Fibroblast of lung (primary cell): ENCODE results near the gene SPOCD1. TPM values are rescaled to one million over a fixed set of nuclear protein-coding genes. Genes with fewer than 3 reads are reported as not detected.

Experiments used
- DNase-seq, 2 donors: peaks; one replicate each; pipeline versions ENCODE4 v3.0.0 to v3.0.0-alpha.2; 2010; ENCODE audit warnings: low read depth in 2 of 2
- H2AFZ ChIP-seq: 2 replicates; pipeline ENCODE4 v1.5.1; 2012; ENCODE audit warnings: low read length, control low read depth, inconsistent platforms
- H3K27ac ChIP-seq: 2 replicates; pipeline ENCODE4 v1.5.1; 2011; ENCODE audit warnings: low read length, control low read depth; ENCODE audit not compliant: insufficient read depth
- H3K27me3 ChIP-seq: 2 replicates; pipeline ENCODE4 v1.5.1; 2011; ENCODE audit warnings: mild to moderate bottlenecking, low read length; ENCODE audit not compliant: control insufficient read depth, insufficient read depth
- H3K36me3 ChIP-seq: 2 replicates; pipeline ENCODE4 v1.5.1; 2011; ENCODE audit warnings: low read length; ENCODE audit not compliant: control insufficient read depth, insufficient read depth
- H3K4me1 ChIP-seq: 2 replicates; pipeline ENCODE4 v1.5.1; 2011; ENCODE audit warnings: low read length; ENCODE audit not compliant: control insufficient read depth, insufficient read depth; ENCODE audit errors: extremely low read depth
- H3K4me2 ChIP-seq: 2 replicates; pipeline ENCODE4 v1.5.1; 2011; ENCODE audit warnings: low read length, control low read depth; ENCODE audit not compliant: insufficient read depth; ENCODE audit errors: extremely low read depth
- H3K4me3 ChIP-seq, 4 experiments: fragments of 200-600 bp in 1 of 4; sonication (generic) in 1 of 4; replicated peaks in 1 of 4; 2 replicates each; pipeline ENCODE4 v1.5.1; 2011 to 2016; ENCODE audit warnings: low read length in 4 of 4, low read depth in 3 of 4, mild to moderate bottlenecking in 3 of 4, control low read depth in 2 of 4, inconsistent platforms in 1 of 4, mixed read lengths in 1 of 4; ENCODE audit not compliant: insufficient read depth in 1 of 4; ENCODE audit errors: control extremely low read depth in 1 of 4
- H3K79me2 ChIP-seq: 2 replicates; pipeline ENCODE4 v1.5.1; 2012; ENCODE audit warnings: mild to moderate bottlenecking, low read length, inconsistent platforms; ENCODE audit not compliant: control insufficient read depth, insufficient read depth
- H3K9ac ChIP-seq: 2 replicates; pipeline ENCODE4 v1.5.1; 2011; ENCODE audit warnings: mild to moderate bottlenecking, low read length, control low read depth; ENCODE audit not compliant: insufficient read depth
- H3K9me3 ChIP-seq: 2 replicates; pipeline ENCODE4 v1.5.1; 2012; ENCODE audit warnings: low read depth, low read length; ENCODE audit not compliant: control insufficient read depth, insufficient read depth
- H4K20me1 ChIP-seq: 2 replicates; pipeline ENCODE4 v1.5.1; 2011; ENCODE audit warnings: low read length; ENCODE audit not compliant: control insufficient read depth, insufficient read depth; ENCODE audit errors: extremely low read depth
- CTCF ChIP-seq, 2 donors: IDR thresholded peaks in 1 of 2; conservative IDR thresholded peaks in 1 of 2; 1 replicate in 1 of 2; 2 replicates in 1 of 2; pipeline ENCODE4 v1.5.1; 2011 to 2012; ENCODE audit warnings: low read length in 2 of 2, control low read depth in 1 of 2, inconsistent platforms in 1 of 2, low read depth in 1 of 2, mild to moderate bottlenecking in 1 of 2
- EZH2 ChIP-seq: IDR thresholded peaks from 2 replicates; pipeline ENCODE4 v1.5.1; 2012; ENCODE audit warnings: low read length, control low read depth, mild to moderate bottlenecking; ENCODE audit errors: missing control alignments
- polyA plus RNA-seq, 2 donors: library from polyadenylated mRNA; depleted of rRNA in 1 of 2; stranded (reverse) in 1 of 2; unstranded in 1 of 2; fragments of >200 nt; gene quantifications; 2 replicates each; pipeline ENCODE4 v1.2.1, GENCODE V29; 2011 to 2012; ENCODE audit warnings: missing spikeins in 1 of 2
- total RNA-seq: library from RNA; depleted of rRNA; stranded (reverse); fragments of >200 nt; gene quantifications from 2 replicates; pipeline ENCODE4 v1.2.1, GENCODE V29; 2014

The SPOCD1 gene
- total and polyA plus RNA-seq, 2 donors (not counting 1 experiment from before 2014, with no cell fraction given), result 47.2 to 55.4 TPM

- H3K27me3 ChIP-seq, result peaks cover 33% of the 10 kb centered on the region
- H3K27ac ChIP-seq, result no peak overlapping the region
- no peak overlapping the region for H2AFZ ChIP-seq
- no peaks in the 10 kb centered on the region for H3K36me3 ChIP-seq
- no peaks in the 10 kb centered on the region for H3K9me3 ChIP-seq
- TF ChIP-seq EZH2 (no peak), CTCF (conservative IDR thresholded peaks at IDR 0.05 in 1 of 2, IDR thresholded peaks at IDR 0.05 in 1 of 2; ENCODE audit: low read depth in 1 of 2, low read length in 2 of 2) (no peak)
- no peak for DNase-seq
- no peaks in the 10 kb centered on the region for H4K20me1 ChIP-seq
- no peaks in the 10 kb centered on the region for H3K79me2 ChIP-seq
- H3K4me2 ChIP-seq, result no peak overlapping the region
- H3K4me3 ChIP-seq, result no peak overlapping the region
- no peak overlapping the region for H3K9ac ChIP-seq
- peaks cover 4% of the 10 kb centered on the region for H3K4me1 ChIP-seq
Observed at GRCh38 chr1:31768407-31768907, 47.4 kb downstream of the SPOCD1 start.

GRCh38 chr1:31767225-31767624 lies 48.6 kb downstream of the SPOCD1 start:
- no peaks in the 10 kb centered on the region for H3K79me2 ChIP-seq
- no peak overlapping the region for H3K4me2 ChIP-seq
- no peak overlapping the region for H3K27ac ChIP-seq
- peaks cover 5% of the 10 kb centered on the region for H3K4me1 ChIP-seq
- H3K4me3 ChIP-seq, result no peak overlapping the region
- H2AFZ ChIP-seq, result no peak overlapping the region
- peaks cover 21% of the 10 kb centered on the region for H3K27me3 ChIP-seq
- H3K9ac ChIP-seq, result no peak overlapping the region
- no peak for DNase-seq
- no peaks in the 10 kb centered on the region for H3K9me3 ChIP-seq
- TF ChIP-seq EZH2, result no peak
- TF ChIP-seq CTCF (conservative IDR thresholded peaks at IDR 0.05 in 1 of 2, IDR thresholded peaks at IDR 0.05 in 1 of 2; ENCODE audit: low read depth in 1 of 2, low read length in 2 of 2), result no peak
- H4K20me1 ChIP-seq, result no peaks in the 10 kb centered on the region
- H3K36me3 ChIP-seq, result no peaks in the 10 kb centered on the region

GRCh38 chr1:31765516-31765915 lies 50.3 kb downstream of the SPOCD1 start:
- no peak for TF ChIP-seq CTCF (conservative IDR thresholded peaks at IDR 0.05 in 1 of 2, IDR thresholded peaks at IDR 0.05 in 1 of 2; ENCODE audit: low read depth in 1 of 2, low read length in 2 of 2)
- peak; percentile 53 for TF ChIP-seq EZH2
- Histone ChIP-seq H2AFZ (no peak overlapping the region), H3K9me3 (no peaks in the 10 kb centered on the region), H3K4me2 (no peak overlapping the region), H3K9ac (no peak overlapping the region), H4K20me1 (no peaks in the 10 kb centered on the region), H3K27me3 (peaks cover 5% of the 10 kb centered on the region), H3K79me2 (no peaks in the 10 kb centered on the region), H3K27ac (no peak overlapping the region), H3K4me3 (no peak overlapping the region), H3K36me3 (no peaks in the 10 kb centered on the region), H3K4me1 (peaks cover 16% of the 10 kb centered on the region)
- DNase-seq, result no peak
